CD8-positive, alpha-beta memory T cell (primary cell): Measurements from ENCODE around the gene SST. TPM values are rescaled to one million over a fixed set of nuclear protein-coding genes. Genes with fewer than 3 reads are reported as not detected.
"Not testable (repeated sequence)": the region's sequence is repeated elsewhere in the genome, so short reads cannot be mapped to it uniquely, and the experiment has no call there.

Experiments used
- CTCF ChIA-PET: fragments of 350-600 bp; sonication (Branson Sonifier 250); formaldehyde crosslinking; loops from one replicate; lab custom pipeline; 2021; ENCODE audit warnings: antibody characterized with exemption; lab: Charles Lee
- POLR2A ChIA-PET: fragments of 350-600 bp; sonication (Branson Sonifier 250); formaldehyde crosslinking; loops from one replicate; lab custom pipeline; 2021; ENCODE audit warnings: antibody characterized with exemption; lab: Charles Lee
- DNase-seq, 5 donors: peaks; one replicate each; pipeline versions ENCODE4 v3.0.0 to v3.0.0-alpha.2; 2020 to 2022; ENCODE audit warnings: mixed read lengths in 1 of 5
- H3K27ac ChIP-seq: one replicate; pipeline ENCODE4 v1.7.0; 2013; ENCODE audit warnings: low read depth, mild to moderate bottlenecking, low read length, moderate library complexity
- H3K27me3 ChIP-seq: 2 replicates; pipeline ENCODE4 v1.7.0; 2013; ENCODE audit warnings: low read length, mild to moderate bottlenecking; ENCODE audit not compliant: insufficient read depth, poor library complexity, severe bottlenecking
- H3K36me3 ChIP-seq: 2 replicates; pipeline ENCODE4 v1.7.0; 2013; ENCODE audit warnings: mild to moderate bottlenecking, low read length, moderate library complexity; ENCODE audit not compliant: insufficient read depth
- H3K4me1 ChIP-seq: 2 replicates; pipeline ENCODE4 v1.7.0; 2013; ENCODE audit warnings: mild to moderate bottlenecking, low read length, moderate library complexity; ENCODE audit not compliant: insufficient read depth
- H3K4me3 ChIP-seq: 2 replicates; pipeline ENCODE4 v1.7.0; 2013; ENCODE audit warnings: mild to moderate bottlenecking, low read length
- H3K9me3 ChIP-seq: 2 replicates; pipeline ENCODE4 v1.7.0; 2013; ENCODE audit warnings: mild to moderate bottlenecking, low read length
- H3K27ac Mint-ChIP-seq, 8 donors: one replicate each; pipeline ENCODE4 v1.8.0; 2020 to 2021; ENCODE audit warnings: mixed read lengths in 8 of 8, mild to moderate bottlenecking in 6 of 8, inconsistent platforms in 3 of 8, moderate library complexity in 3 of 8
- H3K27me3 Mint-ChIP-seq, 2 donors: one replicate each; pipeline ENCODE4 v1.8.0; 2020 to 2021; ENCODE audit warnings: mixed read lengths in 2 of 2, mild to moderate bottlenecking in 1 of 2, moderate library complexity in 1 of 2
- H3K36me3 Mint-ChIP-seq, 3 donors: one replicate each; pipeline ENCODE4 v1.8.0; 2020 to 2021; ENCODE audit warnings: mixed read lengths in 3 of 3, inconsistent platforms in 1 of 3, mild to moderate bottlenecking in 1 of 3
- H3K4me1 Mint-ChIP-seq, 3 donors: one replicate each; pipeline ENCODE4 v1.8.0; 2020 to 2021; ENCODE audit warnings: mixed read lengths in 3 of 3, inconsistent platforms in 1 of 3, mild to moderate bottlenecking in 1 of 3
- H3K4me3 Mint-ChIP-seq, 7 donors: one replicate each; pipeline ENCODE4 v1.8.0; 2020 to 2021; ENCODE audit warnings: mixed read lengths in 7 of 7, mild to moderate bottlenecking in 6 of 7, moderate library complexity in 4 of 7, inconsistent platforms in 2 of 7
- H3K9me3 Mint-ChIP-seq, 5 donors: one replicate each; pipeline ENCODE4 v1.8.0; 2020 to 2022; ENCODE audit warnings: mixed read lengths in 5 of 5, mild to moderate bottlenecking in 3 of 5, moderate library complexity in 2 of 5, inconsistent platforms in 1 of 5
- polyA plus RNA-seq: library from polyadenylated mRNA; unstranded; fragments of 300-500 nt; fragmentation: Illumina TruSeq; gene quantifications from one replicate; pipeline ENCODE4 v1.2.3, GENCODE V29; 2021
- total RNA-seq, 2 experiments: library from RNA; stranded (reverse); gene quantifications; one replicate each; pipeline ENCODE4 v1.2.3, GENCODE V29; 2021

Gene SST
- total and polyA plus RNA-seq, 3 experiments from 2014 or later, result not detected

DNA sequence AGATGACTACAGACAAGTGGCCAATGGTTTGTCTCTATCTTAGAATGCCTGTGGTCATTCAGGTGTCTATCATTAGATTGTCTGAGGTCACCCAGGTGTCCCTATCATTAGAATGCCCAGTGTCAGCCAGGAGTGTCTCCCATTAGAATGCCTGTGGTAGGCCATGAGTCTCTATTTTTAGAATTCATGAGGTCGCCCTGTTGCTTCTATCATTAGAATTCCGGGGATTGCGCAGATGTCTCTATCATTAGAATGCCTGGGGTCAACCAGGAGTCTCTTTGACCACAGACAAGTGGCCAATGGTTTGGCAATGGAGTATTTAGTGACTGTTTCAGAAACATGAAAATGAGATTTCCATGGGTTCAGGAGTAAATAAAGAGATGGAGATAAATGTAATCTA, 24.6 kb upstream of the SST start:
- Histone ChIP-seq H3K36me3 (no peaks in the 10 kb centered on the region), H3K4me1 (no peaks in the 10 kb centered on the region), H3K27me3 (no peaks in the 10 kb centered on the region), H3K27ac (no peak overlapping the region), H3K9me3 (no peaks in the 10 kb centered on the region), H3K4me3 (no peak overlapping the region)
- Mint-ChIP-seq H3K27me3 (peaks cover 28 to 61% of the 10 kb centered on the region in 2 donors), H3K4me1 (no peaks in the 10 kb centered on the region), H3K27ac (no peak overlapping the region), H3K36me3 (peaks cover 0 to 3% (median 0%) of the 10 kb centered on the region in 3 donors), H3K9me3 (no peaks in the 10 kb centered on the region), H3K4me3 (no peak overlapping the region)
- CTCF ChIA-PET, result no interaction called here
- POLR2A ChIA-PET, result no interaction called here
- DNase-seq, result no peak

DNA sequence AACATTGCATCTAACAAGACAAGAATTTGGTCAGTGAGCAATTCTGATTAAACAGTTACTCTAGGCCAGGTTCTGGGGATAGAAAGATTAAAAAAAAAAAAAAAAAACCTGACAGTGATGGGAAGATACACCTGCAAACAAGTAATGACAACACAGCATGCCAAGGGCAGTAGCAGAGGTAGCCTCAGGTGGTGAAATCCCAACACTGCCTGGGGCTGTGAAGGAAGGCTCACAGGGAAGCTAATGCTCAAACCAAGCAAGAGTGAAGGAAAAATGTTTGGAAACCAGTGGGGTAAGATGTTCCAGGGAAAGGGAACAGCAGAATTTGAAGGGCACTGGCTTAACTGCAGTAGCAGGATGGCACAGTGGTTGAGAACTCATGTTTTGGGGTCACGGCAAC, 23.2 kb upstream of the SST start:
- Histone ChIP-seq H3K27ac (no peak overlapping the region), H3K4me3 (no peak overlapping the region), H3K4me1 (no peaks in the 10 kb centered on the region), H3K27me3 (no peaks in the 10 kb centered on the region), H3K36me3 (no peaks in the 10 kb centered on the region), H3K9me3 (no peaks in the 10 kb centered on the region)
- no peak for DNase-seq
- H3K27me3 Mint-ChIP-seq, result peaks cover 28 to 60% of the 10 kb centered on the region in 2 donors
- ChIA-PET CTCF (no interaction called here), POLR2A (no interaction called here)
- no peaks in the 10 kb centered on the region for H3K4me1 Mint-ChIP-seq
- H3K4me3 Mint-ChIP-seq, result no peak overlapping the region
- H3K36me3 Mint-ChIP-seq, result peaks cover 0 to 3% (median 0%) of the 10 kb centered on the region in 3 donors
- no peak overlapping the region for H3K27ac Mint-ChIP-seq
- H3K9me3 Mint-ChIP-seq, result no peaks in the 10 kb centered on the region

DNA sequence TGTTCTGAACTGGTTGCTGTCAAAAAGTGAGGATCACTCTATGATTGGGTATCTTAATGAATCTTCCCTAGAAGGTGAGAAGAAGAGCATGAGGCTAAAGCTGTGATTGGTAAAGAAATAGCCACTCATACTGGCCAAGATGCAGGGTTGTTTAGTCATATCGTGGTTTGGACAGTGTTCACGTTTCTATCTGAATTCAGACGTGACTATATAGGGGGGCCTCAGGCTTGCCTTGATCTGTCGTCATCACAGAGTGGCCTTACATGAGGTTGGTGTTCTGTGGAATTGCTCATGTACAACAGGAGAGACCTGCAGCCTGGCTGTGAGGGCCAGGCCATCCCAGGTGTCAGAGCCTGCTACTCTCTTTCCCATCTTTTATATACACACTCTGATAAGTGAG, 19.8 kb upstream of the SST start:
- POLR2A ChIA-PET, result no interaction called here
- no peak for DNase-seq
- peaks cover 23 to 40% of the 10 kb centered on the region in 2 donors for H3K27me3 Mint-ChIP-seq
- H3K4me3 Mint-ChIP-seq, result no peak overlapping the region
- H3K9me3 ChIP-seq, result no peaks in the 10 kb centered on the region
- H3K9me3 Mint-ChIP-seq, result peaks cover 8 to 17% (median 14%) of the 10 kb centered on the region in 5 donors
- CTCF ChIA-PET, result interaction anchor here (1.8 kb wide), 1 partner anchor 10 kb away, joined by 5 read pairs; no protein-coding TSS in a partner anchor
- H3K36me3 ChIP-seq, result no peaks in the 10 kb centered on the region
- H3K27me3 ChIP-seq, result no peaks in the 10 kb centered on the region
- H3K36me3 Mint-ChIP-seq, result no peaks in the 10 kb centered on the region
- no peaks in the 10 kb centered on the region for H3K4me1 ChIP-seq
- no peak overlapping the region for H3K4me3 ChIP-seq
- H3K27ac ChIP-seq, result no peak overlapping the region
- no peaks in the 10 kb centered on the region for H3K4me1 Mint-ChIP-seq
- H3K27ac Mint-ChIP-seq, result no peak overlapping the region

- POLR2A ChIA-PET, result no interaction called here
- no peaks in the 10 kb centered on the region for H3K9me3 ChIP-seq
- Mint-ChIP-seq H3K4me3 (no peak overlapping the region), H3K27me3 (peaks cover 11 to 27% of the 10 kb centered on the region in 2 donors), H3K4me1 (no peaks in the 10 kb centered on the region), H3K27ac (no peak overlapping the region), H3K9me3 (peaks cover 11 to 19% (median 14%) of the 10 kb centered on the region in 5 donors), H3K36me3 (no peaks in the 10 kb centered on the region)
- no peak overlapping the region for H3K4me3 ChIP-seq
- H3K27ac ChIP-seq, result no peak overlapping the region
- DNase-seq, result no peak
- no peaks in the 10 kb centered on the region for H3K36me3 ChIP-seq
- CTCF ChIA-PET, result no interaction called here
- H3K4me1 ChIP-seq, result no peaks in the 10 kb centered on the region
- no peaks in the 10 kb centered on the region for H3K27me3 ChIP-seq
Measured at GRCh38 chr3:187686621-187687273, 16.6 kb upstream of the SST start.

- H3K4me3 Mint-ChIP-seq, result no peak overlapping the region
- H3K27me3 Mint-ChIP-seq, result peaks cover 4 to 28% of the 10 kb centered on the region in 2 donors
- H3K9me3 Mint-ChIP-seq, result peaks cover 11 to 19% (median 14%) of the 10 kb centered on the region in 5 donors
- Histone ChIP-seq H3K27me3 (no peaks in the 10 kb centered on the region), H3K36me3 (no peaks in the 10 kb centered on the region), H3K4me1 (no peaks in the 10 kb centered on the region), H3K4me3 (no peak overlapping the region), H3K27ac (no peak overlapping the region), H3K9me3 (no peaks in the 10 kb centered on the region)
- POLR2A ChIA-PET, result no interaction called here
- CTCF ChIA-PET, result no interaction called here
- no peak for DNase-seq
- H3K27ac Mint-ChIP-seq, result no peak overlapping the region
- H3K36me3 Mint-ChIP-seq, result no peaks in the 10 kb centered on the region
- H3K4me1 Mint-ChIP-seq, result no peaks in the 10 kb centered on the region
Measured at GRCh38 chr3:187685948-187686347, 15.8 kb upstream of the SST start.

DNA sequence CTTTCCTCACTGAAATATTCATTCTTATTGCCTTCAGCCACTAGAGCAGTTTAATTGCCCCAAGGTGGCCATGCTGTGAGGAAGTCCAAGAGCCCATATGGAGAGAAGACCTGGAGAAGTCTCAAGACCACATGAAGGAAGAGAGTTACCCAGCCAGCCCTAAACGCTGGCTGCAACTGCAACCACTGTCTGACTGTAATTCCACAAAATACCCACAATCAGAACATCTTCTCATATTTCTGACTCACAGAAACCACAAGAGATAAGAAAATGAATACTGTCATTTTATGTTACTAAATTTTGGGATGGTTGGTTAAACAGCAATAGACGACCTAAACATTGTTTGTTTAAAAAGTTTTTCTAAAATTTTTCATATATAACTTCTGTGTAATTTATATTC, 14.7 kb upstream of the SST start:
- Mint-ChIP-seq H3K27me3 (peaks cover 2 to 31% of the 10 kb centered on the region in 2 donors), H3K4me1 (no peaks in the 10 kb centered on the region), H3K27ac (no peak overlapping the region), H3K36me3 (no peaks in the 10 kb centered on the region), H3K4me3 (no peak overlapping the region), H3K9me3 (peaks cover 11 to 19% (median 14%) of the 10 kb centered on the region in 5 donors)
- Histone ChIP-seq H3K4me1 (no peaks in the 10 kb centered on the region), H3K9me3 (no peaks in the 10 kb centered on the region), H3K4me3 (no peak overlapping the region), H3K27me3 (no peaks in the 10 kb centered on the region), H3K36me3 (no peaks in the 10 kb centered on the region), H3K27ac (no peak overlapping the region)
- ChIA-PET POLR2A (no interaction called here), CTCF (interaction anchor here (14.3 kb wide), 1 partner anchor 363 kb away, joined by 228 read pairs; no protein-coding TSS in a partner anchor)
- DNase-seq, result no peak

- Histone ChIP-seq H3K36me3 (no peaks in the 10 kb centered on the region), H3K4me3 (no peak overlapping the region), H3K4me1 (no peaks in the 10 kb centered on the region), H3K27me3 (no peaks in the 10 kb centered on the region), H3K9me3 (no peaks in the 10 kb centered on the region), H3K27ac (no peak overlapping the region)
- peaks cover 4 to 34% of the 10 kb centered on the region in 2 donors for H3K27me3 Mint-ChIP-seq
- DNase-seq, result no peak
- ChIA-PET POLR2A (no interaction called here), CTCF (interaction anchor here (1.0 to 14.3 kb wide), 3 partner anchors 15 to 363 kb away, joined by 3 to 228 read pairs (median 46); partner anchors contain the start of gene SST)
- H3K27ac Mint-ChIP-seq, result no peak overlapping the region
- no peaks in the 10 kb centered on the region for H3K36me3 Mint-ChIP-seq
- no peak overlapping the region for H3K4me3 Mint-ChIP-seq
- peaks cover 0 to 3% (median 2%) of the 10 kb centered on the region in 3 donors for H3K4me1 Mint-ChIP-seq
- peaks cover 11 to 19% (median 14%) of the 10 kb centered on the region in 5 donors for H3K9me3 Mint-ChIP-seq
Measured at GRCh38 chr3:187684444-187684843, 14.2 kb upstream of the SST start.

GRCh38 chr3:187681756-187682155, 11.6 kb upstream of the SST start:
- H3K4me1 ChIP-seq, H3K4me3 Mint-ChIP-seq, H3K27ac Mint-ChIP-seq, H3K27me3 ChIP-seq, POLR2A ChIA-PET, H3K27ac ChIP-seq, H3K36me3 Mint-ChIP-seq, H3K9me3 ChIP-seq, DNase-seq, H3K4me3 ChIP-seq, H3K36me3 ChIP-seq, H3K4me1 Mint-ChIP-seq: not testable (repeated sequence)
- H3K27me3 Mint-ChIP-seq, result peaks cover 10 to 44% of the 10 kb centered on the region in 2 donors
- peaks cover 11 to 19% (median 12%) of the 10 kb centered on the region in 5 donors for H3K9me3 Mint-ChIP-seq
- CTCF ChIA-PET, result interaction anchor here (1.2 to 14.3 kb wide), 3 partner anchors 12 to 360 kb away, joined by 3 to 228 read pairs (median 46); partner anchors contain the start of gene SST
